GM12878 (cell line): ENCODE measurements around the gene CCS. TPM values are rescaled to one million over a fixed set of nuclear protein-coding genes. Genes with fewer than 3 reads are reported as not detected.

ENCODE experiments used
- ATAC-seq: fragments of 200-7000 bp; cut with Tn5 transposase; 3 replicates; pipeline ENCODE4 v1.9.1; 2020; ENCODE audit warnings: mild to moderate bottlenecking, moderate library complexity
- BruUV-seq: library from RNA; stranded (reverse); fragments of 400-500 nt; replicated peaks from 2 replicates; lab custom pipeline; 2021; lab: Mats Ljungman, UMichigan
- CTCF ChIA-PET: fragments of 300-600 bp; sonication (Branson Sonifier 250); formaldehyde crosslinking; extraction: SDS; loops from one replicate; lab custom pipeline; 2021; ENCODE audit warnings: inconsistent platforms; lab: Yijun Ruan, JAX
- POLR2A ChIA-PET: fragments of 350-600 bp; formaldehyde crosslinking; extraction: SDS; loops from one replicate; lab custom pipeline; 2021; ENCODE audit warnings: inconsistent platforms; lab: Charles Lee
- RAD21 ChIA-PET: fragments of 300-600 bp; sonication (Branson Sonifier 250); formaldehyde crosslinking; loops from one replicate; lab custom pipeline; 2023; ENCODE audit warnings: antibody characterized with exemption; ENCODE audit not compliant: unreplicated experiment; lab: Charles Lee
- SMC1A ChIA-PET: fragments of 300-600 bp; sonication (Branson Sonifier 250); formaldehyde crosslinking; loops from one replicate; lab custom pipeline; 2023; ENCODE audit not compliant: unreplicated experiment, uncharacterized antibody; lab: Charles Lee
- DNase-seq: peaks from one replicate; pipeline ENCODE4 v3.0.0-alpha.2; 2011; ENCODE audit warnings: low read depth, low spot score
- FAIRE-seq: peaks from 3 replicates; lab custom pipeline; 2011; peaks lifted over from hg19 to GRCh38; lab: Jason Lieb, UNC
- H2AFZ ChIP-seq: 2 replicates; pipeline ENCODE4 v1.6.0; 2011; ENCODE audit warnings: low read depth, low read length, control low read depth; ENCODE audit not compliant: control insufficient read depth
- H3K27ac ChIP-seq: 2 replicates; pipeline ENCODE4 v1.5.1; 2011; ENCODE audit warnings: control low read depth; ENCODE audit not compliant: control insufficient read depth, insufficient read depth
- H3K27me3 ChIP-seq, 2 experiments: replicated peaks in 1 of 2; 2 replicates each; pipeline versions ENCODE4 v1.6.0 to v1.6.1; 2011; ENCODE audit warnings: low read length in 1 of 2; ENCODE audit not compliant: control insufficient read depth in 2 of 2, insufficient read depth in 2 of 2
- H3K36me3 ChIP-seq, 2 experiments: 2 replicates each; pipeline ENCODE4 v1.5.1; 2011; ENCODE audit warnings: low read length in 1 of 2; ENCODE audit not compliant: control insufficient read depth in 2 of 2, insufficient read depth in 2 of 2
- H3K4me1 ChIP-seq: 2 replicates; pipeline ENCODE4 v1.6.1; 2011; ENCODE audit warnings: mild to moderate bottlenecking, low read length, moderate library complexity, mixed read lengths; ENCODE audit not compliant: control insufficient read depth, insufficient read depth
- H3K4me2 ChIP-seq: 2 replicates; pipeline ENCODE4 v1.6.0; 2011; ENCODE audit warnings: control low read depth; ENCODE audit not compliant: control insufficient read depth, insufficient read depth
- H3K4me3 ChIP-seq: fragments of 200-600 bp; sonication (generic); 2 replicates; pipeline ENCODE4 v1.5.1; 2016
- H3K79me2 ChIP-seq: 2 replicates; pipeline ENCODE4 v1.6.0; 2011; ENCODE audit warnings: low read length; ENCODE audit not compliant: control insufficient read depth, insufficient read depth
- H3K9ac ChIP-seq: 2 replicates; pipeline ENCODE4 v1.8.0; 2011; ENCODE audit warnings: low read length, control low read depth, mixed read lengths; ENCODE audit not compliant: control insufficient read depth, insufficient read depth
- H3K9me3 ChIP-seq: replicated peaks from 3 replicates; pipeline ENCODE4 v1.5.1; 2011; ENCODE audit warnings: mild to moderate bottlenecking, low read length; ENCODE audit not compliant: control insufficient read depth, insufficient read depth
- H4K20me1 ChIP-seq: 2 replicates; pipeline ENCODE4 v1.6.0; 2011; ENCODE audit not compliant: control insufficient read depth, insufficient read depth
- CBFB ChIP-seq: IDR thresholded peaks from 2 replicates; pipeline ENCODE4 v1.6.1; 2016; ENCODE audit warnings: antibody characterized with exemption, low read depth
- IKZF1 ChIP-seq: fragments of 450-650 bp; conservative IDR thresholded peaks from 2 replicates; pipeline ENCODE4 v1.6.1; 2017; ENCODE audit warnings: antibody characterized with exemption, mild to moderate bottlenecking
- KAT2A ChIP-seq: conservative IDR thresholded peaks from 2 replicates; pipeline ENCODE4 v1.6.1; 2011; ENCODE audit warnings: low read depth, low read length; ENCODE audit not compliant: control insufficient read depth
- MTA2 ChIP-seq: fragments of 450-650 bp; IDR thresholded peaks from 2 replicates; pipeline ENCODE4 v1.6.1; 2016; ENCODE audit warnings: low read depth, mild to moderate bottlenecking, moderate library complexity
- NFYB ChIP-seq: IDR thresholded peaks from 2 replicates; pipeline ENCODE4 v1.6.1; 2011; ENCODE audit warnings: low read depth, mild to moderate bottlenecking, low read length, improper control_type of control experiment, moderate library complexity; ENCODE audit not compliant: insufficient read depth
- NRF1 ChIP-seq: conservative IDR thresholded peaks from 2 replicates; pipeline ENCODE4 v1.6.1; 2011; ENCODE audit warnings: mild to moderate bottlenecking, low read depth, low read length, improper control_type of control experiment
- PBX3 ChIP-seq: IDR thresholded peaks from 2 replicates; pipeline ENCODE4 v1.6.1; 2011; ENCODE audit warnings: mild to moderate bottlenecking, low read depth, low read length, moderate library complexity; ENCODE audit not compliant: insufficient replicate concordance
- PRDM15 ChIP-seq: fragments of 450-650 bp; formaldehyde crosslinking; IDR thresholded peaks from 2 replicates; pipeline ENCODE4 v1.4.0; 2020; ENCODE audit warnings: mild to moderate bottlenecking, moderate library complexity
- SMAD1 ChIP-seq: fragments of 450-650 bp; IDR thresholded peaks from 2 replicates; pipeline ENCODE4 v1.6.1; 2018; ENCODE audit warnings: mild to moderate bottlenecking, low read depth; ENCODE audit not compliant: partially characterized antibody
- STAT1 ChIP-seq: fragments of 450-650 bp; conservative IDR thresholded peaks from 2 replicates; pipeline ENCODE4 v1.6.1; 2014; ENCODE audit warnings: antibody characterized with exemption, mild to moderate bottlenecking
- USF2 ChIP-seq: IDR thresholded peaks from 2 replicates; pipeline ENCODE4 v1.6.1; 2011; ENCODE audit warnings: low read depth, low read length, improper control_type of control experiment, borderline replicate concordance
- ZBTB11 ChIP-seq: fragments of 450-650 bp; formaldehyde crosslinking; IDR thresholded peaks from 2 replicates; pipeline ENCODE4 v1.5.0; 2022; ENCODE audit warnings: mild to moderate bottlenecking, missing genetic modification characterization
- WGBS: methylation state at CpG from one replicate; pipeline ENCODE4 v1.1.6; 2016; ENCODE audit warnings: low lambda C conversion rate; ENCODE audit not compliant: insufficient replicate concordance, insufficient coverage; ENCODE audit errors: missing lambda C conversion rate; 5-methylcytosine and 5-hydroxymethylcytosine counted together
- in situ Hi-C: fragments of 300-500 bp; cut with MboI; formaldehyde crosslinking; loops from 9 replicates; pipeline ENCODE4 v1.14.3; 2018; ENCODE audit warnings: mixed read lengths
- intact Hi-C: fragments of 100-400 bp; cut with micrococcal nuclease; formaldehyde crosslinking; loops from one replicate; pipeline ENCODE4 v1.14.2; 2022; ENCODE audit not compliant: unreplicated experiment
- polyA plus RNA-seq, 11 experiments: library from polyadenylated mRNA; depleted of rRNA in 4 of 11; unstranded in 6 of 11; stranded (reverse) in 5 of 11; fragments of >200 nt; fragmentation: Nextera tagmentation in 4 of 11; fragmentation: Illumina TruSeq in 1 of 11; extraction: Ambion mirVana in 4 of 11; extraction: Trizol in 1 of 11; gene quantifications; 1 replicate in 1 of 11; 2 replicates in 10 of 11; pipeline versions ENCODE4 v1.2.1 to v1.2.3, GENCODE V29; 2011 to 2016; ENCODE audit warnings: inconsistent platforms in 2 of 11, missing spikeins in 2 of 11, low read depth in 1 of 11
- total RNA-seq, 4 experiments: library from RNA; depleted of rRNA in 3 of 4; stranded (reverse); fragments of >200 nt in 3 of 4; fragmentation: Illumina TruSeq in 1 of 4; extraction: Trizol in 1 of 4; gene quantifications; 2 replicates each; pipeline versions ENCODE4 v1.2.1 to v1.2.3, GENCODE V29; 2013 to 2021

The CCS gene
- total and polyA plus RNA-seq, 10 of the 15 experiments (the other 5 are each of a cell fraction or from before 2014, with no cell fraction given), result 1.5 to 44.2 (median 30.6) TPM

GRCh38 chr11:66568124-66568916, 24.7 kb upstream of the CCS start, which contains the start of gene CTSF:
Gene CTSF, minus strand, starts transcription at chr11:66568606. Its CDS starts 120 bp downstream, at chr11:66568486.
- Histone ChIP-seq H3K27ac (no peak within 1 kb of the TSS), H3K4me1 (no peaks in the 10 kb centered on the region), H3K4me2 (peak within 1 kb of the TSS; percentile 75), H3K79me2 (no peaks in the 10 kb centered on the region), H3K36me3 (no peaks in the 10 kb centered on the region), H3K9ac (no peak within 1 kb of the TSS), H3K27me3 (peaks cover 0 to 6% of the 10 kb centered on the region in 2 experiments; a peak in 3 of 4 replicates), H3K9me3 (no peaks in the 10 kb centered on the region), H3K4me3 (peak within 1 kb of the TSS; percentile 60; the same call in 1 of the 2 replicates), H4K20me1 (no peaks in the 10 kb centered on the region), H2AFZ (peak within 1 kb of the TSS; percentile 72)
- POLR2A ChIA-PET, result interaction anchor here (1.2 kb wide), 2 partner anchors 26 to 110 kb away, joined by 3 read pairs; no protein-coding TSS in a partner anchor
- CTCF ChIA-PET, result interaction anchor here (1.7 to 2.5 kb wide), 2 partner anchors 24 to 109 kb away, joined by 4 to 10 read pairs; partner anchors contain the start of genes CCDC87, CCS and RBM4B
- intact Hi-C loops (no loop called here), in situ Hi-C loops (no loop called here)
- no peak for FAIRE-seq
- ATAC-seq, result peak; percentile 79
- SMC1A ChIA-PET, result interaction anchor here (1.5 to 1.9 kb wide), 3 partner anchors 10 to 110 kb away, joined by 4 to 5 read pairs (median 5); partner anchors contain the start of genes RBM4B and ZDHHC24
- RAD21 ChIA-PET, result interaction anchor here (1.8 kb wide), 1 partner anchor 110 kb away, joined by 10 read pairs; the partner anchor contains the start of gene RBM4B
- BruUV-seq, result no TSS peak
- DNase-seq, result no peak
- WGBS, result 10% methylated on average over 69 of the region's 77 CpGs
- TF ChIP-seq MTA2 (no peak), ZBTB11 (CRISPR knock-in tag) (no peak), SMAD1 (no peak), PRDM15 (CRISPR knock-in tag) (no peak), NFYB (no peak), STAT1 (no peak), CBFB (no peak), NRF1 (0 out of 2 replicates have a peak, but pooled peaks have one; percentile 6), KAT2A (no peak), USF2 (peak; percentile 11; the same call in 1 of the 2 replicates), IKZF1 (no peak), PBX3 (no peak)
